Measurements from ENCODE around the gene GPR89B. TPM values are rescaled to one million over a fixed set of nuclear protein-coding genes. Genes with fewer than 3 reads are reported as not detected.
"Not testable (repeated sequence)": the region's sequence is repeated elsewhere in the genome, so short reads cannot be mapped to it uniquely, and the experiment has no call there.

Gene GPR89B
- total RNA-seq (22.2 TPM), polyA plus RNA-seq (9.8 TPM)

- DNase-seq (ENCODE audit: extremely low spot score): peak; percentile 48
These were observed at the start of gene GPR89B for GRCh38 chr1:147928236-147929132. Gene GPR89B, plus strand, starts transcription at chr1:147928420. Its CDS starts 117 bp downstream, at chr1:147928537.

GRCh38 chr1:147879911-147880310, 48.3 kb upstream of the GPR89B start:
- Histone ChIP-seq H3K4me3 (ENCODE audit: low read depth, low read length) (no peak overlapping the region), H3K4me1 (ENCODE audit: insufficient read depth) (no peaks in the 10 kb centered on the region), H3K27ac (ENCODE audit: low read depth) (no peak overlapping the region), H3K36me3 (ENCODE audit: insufficient read depth) (no peaks in the 10 kb centered on the region)
- DNase-seq (ENCODE audit: extremely low spot score): no peak

More at GRCh38 chr1:147928236-147929132, at the start of gene GPR89B:
- H3K4me3 ChIP-seq (ENCODE audit: low read depth, low read length): peak within 1 kb of the TSS; percentile 82
- H3K27ac ChIP-seq (ENCODE audit: low read depth): peak within 1 kb of the TSS; percentile 79
- H3K36me3 ChIP-seq (ENCODE audit: insufficient read depth); H3K4me1 ChIP-seq (ENCODE audit: insufficient read depth): not testable (repeated sequence)
- under 1% methylated on average over 54 of the region's 72 CpGs for WGBS

- Histone ChIP-seq H3K4me1 (ENCODE audit: insufficient read depth) (no peaks in the 10 kb centered on the region), H3K4me3 (ENCODE audit: low read depth, low read length) (no peak overlapping the region), H3K27ac (ENCODE audit: low read depth) (no peak overlapping the region), H3K36me3 (ENCODE audit: insufficient read depth) (no peaks in the 10 kb centered on the region)
- 67% methylated on average over 2 of the region's 2 CpGs for WGBS
- no peak for DNase-seq (ENCODE audit: extremely low spot score)
These were observed 45.7 kb upstream of the GPR89B start for GRCh38 chr1:147882535-147882934.

- no peak for DNase-seq (ENCODE audit: extremely low spot score)
These were observed 37.9 kb upstream of the GPR89B start for GRCh38 chr1:147890177-147890790.

GRCh38 chr1:147891088-147891487, 37.1 kb upstream of the GPR89B start:
- no peak overlapping the region for H3K27ac ChIP-seq (ENCODE audit: low read depth)
- WGBS: 78% methylated on average over 5 of the region's 5 CpGs
- H3K4me1 ChIP-seq (ENCODE audit: insufficient read depth): no peaks in the 10 kb centered on the region
- no peak for DNase-seq (ENCODE audit: extremely low spot score)
- no peak overlapping the region for H3K4me3 ChIP-seq (ENCODE audit: low read depth, low read length)
- H3K36me3 ChIP-seq (ENCODE audit: insufficient read depth): no peaks in the 10 kb centered on the region

More at GRCh38 chr1:147890177-147890790, 37.9 kb upstream of the GPR89B start:
- WGBS: 12% methylated on average over 12 of the region's 12 CpGs
- H3K4me3 ChIP-seq (ENCODE audit: low read depth, low read length): no peak overlapping the region
- H3K27ac ChIP-seq (ENCODE audit: low read depth): no peak overlapping the region
- H3K4me1 ChIP-seq (ENCODE audit: insufficient read depth): no peaks in the 10 kb centered on the region
- H3K36me3 ChIP-seq (ENCODE audit: insufficient read depth): no peaks in the 10 kb centered on the region

- no peaks in the 10 kb centered on the region for H3K4me1 ChIP-seq (ENCODE audit: insufficient read depth)
- WGBS: 67% methylated on average over 5 of the region's 5 CpGs
- no peak overlapping the region for H3K27ac ChIP-seq (ENCODE audit: low read depth)
- no peak overlapping the region for H3K4me3 ChIP-seq (ENCODE audit: low read depth, low read length)
- no peak for DNase-seq (ENCODE audit: extremely low spot score)
- H3K36me3 ChIP-seq (ENCODE audit: insufficient read depth): no peaks in the 10 kb centered on the region
These were observed 36.0 kb upstream of the GPR89B start for GRCh38 chr1:147892216-147892615.

- Histone ChIP-seq H3K36me3 (ENCODE audit: insufficient read depth) (no peaks in the 10 kb centered on the region), H3K4me3 (ENCODE audit: low read depth, low read length) (no peak overlapping the region), H3K27ac (ENCODE audit: low read depth) (no peak overlapping the region), H3K4me1 (ENCODE audit: insufficient read depth) (no peaks in the 10 kb centered on the region)
- DNase-seq (ENCODE audit: extremely low spot score): no peak
- WGBS: 0% methylated on average over 1 of the region's 1 CpG
These were observed 35.4 kb upstream of the GPR89B start for GRCh38 chr1:147892731-147893214.

GRCh38 chr1:147895123-147895522, 33.1 kb upstream of the GPR89B start:
- H3K27ac ChIP-seq (ENCODE audit: low read depth): no peak overlapping the region
- H3K4me1 ChIP-seq (ENCODE audit: insufficient read depth): no peaks in the 10 kb centered on the region
- H3K36me3 ChIP-seq (ENCODE audit: insufficient read depth): no peaks in the 10 kb centered on the region
- no peak overlapping the region for H3K4me3 ChIP-seq (ENCODE audit: low read depth, low read length)
- no peak for DNase-seq (ENCODE audit: extremely low spot score)
- WGBS: 53% methylated on average over 4 of the region's 4 CpGs

GRCh38 chr1:147897029-147897752, 31.0 kb upstream of the GPR89B start:
- H3K36me3 ChIP-seq (ENCODE audit: insufficient read depth): no peaks in the 10 kb centered on the region
- no peak overlapping the region for H3K4me3 ChIP-seq (ENCODE audit: low read depth, low read length)
- WGBS: 47% methylated on average over 8 of the region's 8 CpGs
- no peak for DNase-seq (ENCODE audit: extremely low spot score)
- no peaks in the 10 kb centered on the region for H3K4me1 ChIP-seq (ENCODE audit: insufficient read depth)
- no peak overlapping the region for H3K27ac ChIP-seq (ENCODE audit: low read depth)

GRCh38 chr1:147897789-147898188, 30.4 kb upstream of the GPR89B start:
- no peak overlapping the region for H3K27ac ChIP-seq (ENCODE audit: low read depth)
- 89% methylated on average over 4 of the region's 4 CpGs for WGBS
- no peak for DNase-seq (ENCODE audit: extremely low spot score)
- H3K36me3 ChIP-seq (ENCODE audit: insufficient read depth): no peaks in the 10 kb centered on the region
- H3K4me3 ChIP-seq (ENCODE audit: low read depth, low read length): no peak overlapping the region
- H3K4me1 ChIP-seq (ENCODE audit: insufficient read depth): no peaks in the 10 kb centered on the region

GRCh38 chr1:147902253-147902845, 25.9 kb upstream of the GPR89B start, which contains the start of gene GJA8:
Gene GJA8, plus strand, starts transcription at chr1:147902795. Its CDS starts 5,161 bp downstream, at chr1:147907956.
- Histone ChIP-seq H3K4me3 (ENCODE audit: low read depth, low read length) (no peak within 1 kb of the TSS), H3K4me1 (ENCODE audit: insufficient read depth) (no peaks in the 10 kb centered on the region), H3K36me3 (ENCODE audit: insufficient read depth) (no peaks in the 10 kb centered on the region), H3K27ac (ENCODE audit: low read depth) (no peak within 1 kb of the TSS)
- DNase-seq (ENCODE audit: extremely low spot score): no peak
- WGBS: 78% methylated on average over 7 of the region's 7 CpGs

GRCh38 chr1:147904726-147905125, 23.5 kb upstream of the GPR89B start:
- 82% methylated on average over 3 of the region's 3 CpGs for WGBS
- no peak for DNase-seq (ENCODE audit: extremely low spot score)
- H3K27ac ChIP-seq (ENCODE audit: low read depth): no peak overlapping the region
- no peaks in the 10 kb centered on the region for H3K4me1 ChIP-seq (ENCODE audit: insufficient read depth)
- H3K4me3 ChIP-seq (ENCODE audit: low read depth, low read length): no peak overlapping the region
- no peaks in the 10 kb centered on the region for H3K36me3 ChIP-seq (ENCODE audit: insufficient read depth)

Measured in urinary bladder (tissue), 4 donors.